Heart right ventricle (tissue), 16 donors: Measurements from ENCODE around the gene CPLX3. TPM values are rescaled to one million over a fixed set of nuclear protein-coding genes. Genes with fewer than 3 reads are reported as not detected.
A peak's percentile ranks its signal among the peaks of the same experiment; 100 is the strongest.

ENCODE experiments used
- ATAC-seq, 8 donors: fragments of 200-7000 bp; cut with Tn5 transposase; one replicate each; pipeline ENCODE4 v1.9.1; 2020; ENCODE audit warnings: mild to moderate bottlenecking in 8 of 8, moderate library complexity in 8 of 8, moderate number of reproducible peaks in 1 of 8
- DNase-seq, 2 donors: peaks; one replicate each; pipeline ENCODE4 v3.0.0-alpha.2; 2020
- H3K27ac ChIP-seq, 10 donors: fragments of 200-600 bp; sonication (generic) in 2 of 10; one replicate each; pipeline versions ENCODE4 v1.5.0 to v1.8.0; 2020 to 2022; ENCODE audit warnings: mild to moderate bottlenecking in 3 of 10
- H3K27me3 ChIP-seq, 7 donors: fragments of 200-600 bp; one replicate each; pipeline ENCODE4 v1.8.0; 2021 to 2022; ENCODE audit warnings: mild to moderate bottlenecking in 2 of 7
- H3K36me3 ChIP-seq, 9 donors: fragments of 200-600 bp; sonication (generic) in 1 of 9; one replicate each; pipeline versions ENCODE4 v1.5.0 to v1.8.0; 2020 to 2022; ENCODE audit warnings: mild to moderate bottlenecking in 2 of 9
- H3K4me1 ChIP-seq, 9 donors: fragments of 200-600 bp; sonication (generic) in 1 of 9; one replicate each; pipeline versions ENCODE4 v1.5.0 to v1.8.0; 2020 to 2022; ENCODE audit warnings: mild to moderate bottlenecking in 4 of 9
- H3K4me3 ChIP-seq, 10 donors: fragments of 200-600 bp; sonication (generic) in 2 of 10; one replicate each; pipeline versions ENCODE4 v1.5.0 to v1.8.0; 2020 to 2022; ENCODE audit warnings: mild to moderate bottlenecking in 7 of 10, moderate library complexity in 2 of 10
- H3K9me3 ChIP-seq, 11 donors: fragments of 200-600 bp in 10 of 11; sonication (generic) in 2 of 11; one replicate each; pipeline versions ENCODE4 v1.5.0 to v1.8.0; 2013 to 2022; ENCODE audit warnings: mild to moderate bottlenecking in 2 of 11, control low read depth in 1 of 11, moderate library complexity in 1 of 11
- CTCF ChIP-seq, 9 donors: fragments of 200-600 bp; sonication (generic) in 2 of 9; IDR thresholded peaks; one replicate each; pipeline versions ENCODE4 v1.5.0 to v1.8.0; 2021 to 2022; ENCODE audit warnings: antibody characterized with exemption in 9 of 9, mild to moderate bottlenecking in 5 of 9, moderate library complexity in 1 of 9
- WGBS, 2 donors: extraction: QIAGEN DNeasy Blood & Tissue Kit; methylation state at CpG; one replicate each; pipeline ENCODE4 v1.1.7; 2013; ENCODE audit warnings: inconsistent platforms in 1 of 2; 5-methylcytosine and 5-hydroxymethylcytosine counted together
- intact Hi-C, 10 donors: fragments of 100-400 bp; cut with DNase I; formaldehyde crosslinking; loops; one replicate each; pipeline versions ENCODE4 v1.11.1 to v1.14.2; 2022
- polyA plus RNA-seq, 2 donors: library from polyadenylated mRNA; stranded (reverse); fragments of 200-250 nt; gene quantifications; one replicate each; pipeline ENCODE4 v1.2.3, GENCODE V29; 2013
- total RNA-seq, 10 donors: library from RNA; stranded (reverse); fragmentation: NEBNext Ultra II Directional in 3 of 10; extraction: Animal tissue kit (Norgen Biotek cat#: 25700) in 3 of 10; gene quantifications; one replicate each; pipeline versions ENCODE4 v1.2.1 to v1.2.4, GENCODE V29; 2021 to 2023
- donor health status: Arrhythmogenic right ventricular cardiomyopathy.
- donor health status: ischemic (EF 13 %, LVEDD 7.1; RV severe dilation, severe dysfunction).
- donor health status: healthy with polysubstance abuse.
- donor health status: DM: no; HTN: yes; CAD: no.
- donor health status: DM: no; HTN: no; CAD: no.
- donor health status: ischemic (EF 25% LVEDD 6.9; RV normal size, moderate dysfunction).
- donor health status: ischemic (EF 25% LVEDD 5.7; RV mildly dilated, moderate dysfunction).
- donor health status: healthy.
- donor health status: DM: yes; HTN: yes; CAD: no.
- donor health status: Ischemic cardiomyopathy.
- donor health status: ischemic (EF 35%, LVEDD 5.7; RV mildly dilated, moderate dysfunction).
- donor health status: nonischemic (EF 11% LVEDD 7.7; RV severe dilation, severe dysfunction).
- donor health status: DM: yes; HTN: yes; CAD: no.
- donor health status: PGD.
- donor health status: ischemic (EF 29% LVEDD 5.4; RV normal size, mild dysfunction).
- donor health status: nonischemic (EF 23%, LVEDD 6.1; RV moderate dilation, normal function).

The CPLX3 gene
- total and polyA plus RNA-seq, 12 donors = 0.04 to 14.6 (median 1.3) TPM; not detected in 1

- TF ChIP-seq CTCF (IDR thresholded peaks at IDR 0.05) = no peak
- Histone ChIP-seq H3K4me1 (peaks cover 5 to 26% (median 22%) of the 10 kb centered on the region in 9 donors), H3K4me3 (no peak overlapping the region), H3K27ac (no peak overlapping the region), H3K27me3 (no peaks in the 10 kb centered on the region), H3K36me3 (peaks cover 0 to 68% (median 16%) of the 10 kb centered on the region in 9 donors), H3K9me3 (no peaks in the 10 kb centered on the region)
- DNase-seq = no peak
- intact Hi-C loops = loop anchor here in 9 of 10 donors (5.0 to 10.0 kb wide), 6 partner anchors 54 to 96 kb away; partner anchors contain the start of genes CSK (in 4 of the 9), MPI (in 2 of the 9), COX5A (in 1 of the 9) and FAM219B (in 1 of the 9)
- no peak for ATAC-seq
- WGBS, 2 donors = 87 to 90% methylated on average over 9 of the region's 9 CpGs
Observed at GRCh38 chr15:74840851-74841775, 14.7 kb downstream of the CPLX3 start.

- intact Hi-C loops = loop anchor here in 9 of 10 donors (2.0 to 10.0 kb wide), 7 partner anchors 53 to 95 kb away; partner anchors contain the start of genes CSK (in 4 of the 9), MPI (in 2 of the 9), COX5A (in 1 of the 9) and FAM219B (in 1 of the 9)
- WGBS, 2 donors = 88 to 90% methylated on average over 14 of the region's 14 CpGs
- Histone ChIP-seq H3K4me3 (peak overlapping the region in 9 of 10 donors; percentile 77 to 98 (median 88)), H3K27ac (peak overlapping the region in 7 of 10 donors; percentile 71 to 97 (median 89)), H3K27me3 (no peaks in the 10 kb centered on the region), H3K36me3 (peaks cover 0 to 68% (median 14%) of the 10 kb centered on the region in 9 donors), H3K9me3 (no peaks in the 10 kb centered on the region), H3K4me1 (peaks cover 5 to 26% (median 22%) of the 10 kb centered on the region in 9 donors)
- no peak for ATAC-seq
- no peak for DNase-seq
- TF ChIP-seq CTCF (IDR thresholded peaks at IDR 0.05) = no peak
Observed at GRCh38 chr15:74841891-74842373, 15.5 kb downstream of the CPLX3 start.

GRCh38 chr15:74842581-74843444 is 16.4 kb downstream of the CPLX3 start, which contains the start of gene ULK3:
ULK3 (minus strand) TSS chr15:74843156; CDS start chr15:74843105, 51 bp downstream.
- H3K9me3 ChIP-seq = no peaks in the 10 kb centered on the region
- peaks cover 5 to 33% (median 23%) of the 10 kb centered on the region in 9 donors for H3K4me1 ChIP-seq
- H3K4me3 ChIP-seq = peak within 1 kb of the TSS; percentile 77 to 98 (median 86)
- intact Hi-C loops = loop anchor here in 9 of 10 donors (2.0 to 10.0 kb wide), 7 partner anchors 52 to 94 kb away; partner anchors contain the start of genes CSK (in 4 of the 9), MPI (in 2 of the 9), COX5A (in 1 of the 9) and FAM219B (in 1 of the 9)
- TF ChIP-seq CTCF (IDR thresholded peaks at IDR 0.05) = peak; percentile 58 to 94 (median 75)
- H3K27me3 ChIP-seq = no peaks in the 10 kb centered on the region
- ATAC-seq = peak; percentile 84 to 94 (median 92)
- peaks cover 0 to 70% (median 15%) of the 10 kb centered on the region in 9 donors for H3K36me3 ChIP-seq
- peak within 1 kb of the TSS; percentile 39 to 97 (median 88) for H3K27ac ChIP-seq
- DNase-seq = peak; percentile 90 to 92
- WGBS, 2 donors = 0% methylated on average over 70 to 84 of the region's 84 CpGs
